HepG2 (cell line): ENCODE measurements around the gene GALR3. TPM values are rescaled to one million over a fixed set of nuclear protein-coding genes. Genes with fewer than 3 reads are reported as not detected.

Experiments
- DNMT3B ChIP-seq: conservative IDR thresholded peaks from 2 replicates; pipeline ENCODE4 v1.6.1; 2016; ENCODE audit warnings: missing biosample characterization, control low read depth
- KLF11 ChIP-seq: IDR thresholded peaks from 2 replicates; pipeline ENCODE4 v1.6.1; 2016; ENCODE audit warnings: missing compliant biosample characterization
- NFKB2 ChIP-seq: sonication (generic); formaldehyde crosslinking; IDR thresholded peaks from 2 replicates; pipeline ENCODE4 v1.4.0; 2020; ENCODE audit warnings: missing genetic modification reagents, borderline replicate concordance
- PHF20 ChIP-seq: sonication (generic); formaldehyde crosslinking; IDR thresholded peaks from 2 replicates; pipeline ENCODE4 v1.5.0; 2020; ENCODE audit warnings: mild to moderate bottlenecking, missing genetic modification reagents
- RBFOX2 ChIP-seq: fragments of 200-400 bp; formaldehyde crosslinking; IDR thresholded peaks from 2 replicates; pipeline ENCODE4 v1.6.1; 2017; ENCODE audit warnings: low read depth, mild to moderate bottlenecking, low read length
- SP1 ChIP-seq, 2 experiments: fragments of 450-650 bp in 1 of 2; sonication (generic) in 1 of 2; formaldehyde crosslinking in 1 of 2; IDR thresholded peaks; 2 replicates each; pipeline versions ENCODE4 v1.4.0 to v1.6.1; 2016 to 2020; ENCODE audit warnings: missing genetic modification reagents in 1 of 2
- SP140L ChIP-seq: sonication (generic); formaldehyde crosslinking; IDR thresholded peaks from 2 replicates; pipeline ENCODE4 v1.4.0; 2020; ENCODE audit warnings: missing genetic modification reagents, borderline replicate concordance
- SPEN ChIP-seq: sonication (generic); formaldehyde crosslinking; IDR thresholded peaks from 2 replicates; pipeline ENCODE4 v1.5.1; 2020; ENCODE audit warnings: low read depth, mild to moderate bottlenecking, missing genetic modification reagents
- THAP11 ChIP-seq: IDR thresholded peaks from 2 replicates; pipeline ENCODE4 v1.6.1; 2016; ENCODE audit warnings: missing biosample characterization, missing genetic modification reagents
- YEATS4 ChIP-seq: sonication (generic); formaldehyde crosslinking; IDR thresholded peaks from 2 replicates; pipeline ENCODE4 v1.4.0; 2020; ENCODE audit warnings: missing genetic modification reagents, borderline replicate concordance
- ZNF550 ChIP-seq: sonication (generic); formaldehyde crosslinking; IDR thresholded peaks from 2 replicates; pipeline ENCODE4 v1.4.0; 2020; ENCODE audit warnings: mild to moderate bottlenecking, missing genetic modification reagents, borderline replicate concordance
- polyA plus RNA-seq, 8 experiments: library from polyadenylated mRNA; depleted of rRNA in 3 of 8; stranded (reverse) in 7 of 8; unstranded in 1 of 8; fragments of >200 nt; fragmentation: Illumina TruSeq in 4 of 8; extraction: Trizol in 4 of 8; gene quantifications; 2 replicates each; pipeline versions ENCODE4 v1.2.1 to v1.2.3, GENCODE V29; 2011 to 2016; ENCODE audit warnings: low read depth in 4 of 8, missing spikeins in 1 of 8, mixed read lengths in 1 of 8; ENCODE audit not compliant: insufficient read depth in 1 of 8
- total RNA-seq, 5 experiments: library from RNA; depleted of rRNA; stranded (reverse); fragments of >200 nt; fragmentation: Illumina TruSeq; extraction: Trizol; gene quantifications; 2 replicates each; pipeline ENCODE4 v1.2.3, GENCODE V29; 2016; ENCODE audit warnings: low read depth in 1 of 5
- TF ChIP-seq, protein P1 (sequence below): sonication (generic); formaldehyde crosslinking; IDR thresholded peaks from 2 replicates; pipeline ENCODE4 v1.5.1; 2020; ENCODE audit warnings: mild to moderate bottlenecking, missing genetic modification reagents, borderline replicate concordance
- TF ChIP-seq, protein P2 (sequence below): sonication (generic); formaldehyde crosslinking; IDR thresholded peaks from 2 replicates; pipeline ENCODE4 v1.4.0; 2020; ENCODE audit warnings: missing genetic modification reagents
- TF ChIP-seq, protein P3 (sequence below): sonication (generic); formaldehyde crosslinking; IDR thresholded peaks from 2 replicates; pipeline ENCODE4 v1.9.0; 2022; ENCODE audit warnings: missing genetic modification reagents, mild to moderate bottlenecking, borderline replicate concordance

Gene GALR3
- total and polyA plus RNA-seq, 2 of the 13 experiments (the other 11 are each of a cell fraction or from before 2014, with no cell fraction given), result 0.13 TPM; not detected in 1

DNA sequence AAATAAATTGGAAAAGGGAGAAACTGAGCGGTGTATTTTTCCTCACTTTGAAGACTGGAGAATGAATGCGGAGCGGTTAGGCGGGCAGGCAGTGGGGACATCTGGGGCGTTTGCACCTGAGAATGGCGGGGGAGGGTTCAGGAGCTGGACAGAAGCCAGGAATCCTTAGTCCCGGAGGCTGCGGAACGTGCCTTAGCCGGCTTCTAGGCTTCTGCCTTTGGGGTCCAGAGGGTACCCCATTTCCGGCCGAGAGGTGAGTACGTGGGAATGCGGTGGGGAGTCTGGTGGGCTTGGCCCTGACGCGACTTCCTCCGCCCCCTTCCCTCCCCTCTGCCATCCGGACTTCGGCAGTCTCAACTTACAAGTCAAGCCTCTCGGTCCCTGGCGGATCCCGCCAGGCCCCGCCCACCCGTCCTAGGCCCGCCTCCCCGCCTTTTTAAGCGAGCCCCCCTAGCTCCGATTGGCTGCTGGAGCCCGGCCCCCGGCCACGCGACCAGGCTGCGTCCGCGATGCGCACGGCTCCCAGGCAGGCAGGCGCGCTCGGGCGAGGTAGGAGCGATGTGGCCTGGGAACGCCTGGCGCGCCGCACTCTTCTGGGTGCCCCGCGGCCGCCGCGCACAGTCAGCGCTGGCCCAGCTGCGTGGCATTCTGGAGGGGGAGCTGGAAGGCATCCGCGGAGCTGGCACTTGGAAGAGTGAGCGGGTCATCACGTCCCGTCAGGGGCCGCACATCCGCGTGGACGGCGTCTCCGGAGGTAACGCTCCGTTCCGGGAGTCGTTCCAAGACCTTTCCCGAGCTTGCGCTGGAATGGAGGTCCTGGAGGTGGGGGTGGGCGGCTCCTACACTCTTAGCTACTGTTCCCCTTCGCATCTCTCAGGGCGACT lies 15.5 kb upstream of the GALR3 start, which contains the start of gene GCAT (continued):
- 0 out of 2 replicates have a peak, but pooled peaks have one; percentile 62 for TF ChIP-seq DNMT3B (CRISPR knock-in tag)
- peak; percentile 65; the same call in 1 of the 2 replicates for TF ChIP-seq THAP11 (CRISPR knock-in tag)
- TF ChIP-seq, protein P1, sequence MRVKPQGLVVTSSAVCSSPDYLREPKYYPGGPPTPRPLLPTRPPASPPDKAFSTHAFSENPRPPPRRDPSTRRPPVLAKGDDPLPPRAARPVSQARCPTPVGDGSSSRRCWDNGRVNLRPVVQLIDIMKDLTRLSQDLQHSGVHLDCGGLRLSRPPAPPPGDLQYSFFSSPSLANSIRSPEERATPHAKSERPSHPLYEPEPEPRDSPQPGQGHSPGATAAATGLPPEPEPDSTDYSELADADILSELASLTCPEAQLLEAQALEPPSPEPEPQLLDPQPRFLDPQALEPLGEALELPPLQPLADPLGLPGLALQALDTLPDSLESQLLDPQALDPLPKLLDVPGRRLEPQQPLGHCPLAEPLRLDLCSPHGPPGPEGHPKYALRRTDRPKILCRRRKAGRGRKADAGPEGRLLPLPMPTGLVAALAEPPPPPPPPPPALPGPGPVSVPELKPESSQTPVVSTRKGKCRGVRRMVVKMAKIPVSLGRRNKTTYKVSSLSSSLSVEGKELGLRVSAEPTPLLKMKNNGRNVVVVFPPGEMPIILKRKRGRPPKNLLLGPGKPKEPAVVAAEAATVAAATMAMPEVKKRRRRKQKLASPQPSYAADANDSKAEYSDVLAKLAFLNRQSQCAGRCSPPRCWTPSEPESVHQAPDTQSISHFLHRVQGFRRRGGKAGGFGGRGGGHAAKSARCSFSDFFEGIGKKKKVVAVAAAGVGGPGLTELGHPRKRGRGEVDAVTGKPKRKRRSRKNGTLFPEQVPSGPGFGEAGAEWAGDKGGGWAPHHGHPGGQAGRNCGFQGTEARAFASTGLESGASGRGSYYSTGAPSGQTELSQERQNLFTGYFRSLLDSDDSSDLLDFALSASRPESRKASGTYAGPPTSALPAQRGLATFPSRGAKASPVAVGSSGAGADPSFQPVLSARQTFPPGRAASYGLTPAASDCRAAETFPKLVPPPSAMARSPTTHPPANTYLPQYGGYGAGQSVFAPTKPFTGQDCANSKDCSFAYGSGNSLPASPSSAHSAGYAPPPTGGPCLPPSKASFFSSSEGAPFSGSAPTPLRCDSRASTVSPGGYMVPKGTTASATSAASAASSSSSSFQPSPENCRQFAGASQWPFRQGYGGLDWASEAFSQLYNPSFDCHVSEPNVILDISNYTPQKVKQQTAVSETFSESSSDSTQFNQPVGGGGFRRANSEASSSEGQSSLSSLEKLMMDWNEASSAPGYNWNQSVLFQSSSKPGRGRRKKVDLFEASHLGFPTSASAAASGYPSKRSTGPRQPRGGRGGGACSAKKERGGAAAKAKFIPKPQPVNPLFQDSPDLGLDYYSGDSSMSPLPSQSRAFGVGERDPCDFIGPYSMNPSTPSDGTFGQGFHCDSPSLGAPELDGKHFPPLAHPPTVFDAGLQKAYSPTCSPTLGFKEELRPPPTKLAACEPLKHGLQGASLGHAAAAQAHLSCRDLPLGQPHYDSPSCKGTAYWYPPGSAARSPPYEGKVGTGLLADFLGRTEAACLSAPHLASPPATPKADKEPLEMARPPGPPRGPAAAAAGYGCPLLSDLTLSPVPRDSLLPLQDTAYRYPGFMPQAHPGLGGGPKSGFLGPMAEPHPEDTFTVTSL (CRISPR knock-in tag), result no peak
- peak; percentile 56 for TF ChIP-seq PHF20 (CRISPR knock-in tag)
- peak; percentile 71; the same call in 1 of the 2 replicates for TF ChIP-seq YEATS4 (CRISPR knock-in tag)
- peak; percentile 100 for TF ChIP-seq RBFOX2
- no peak for TF ChIP-seq ZNF550 (CRISPR knock-in tag)
- TF ChIP-seq SP140L (CRISPR knock-in tag), result 0 out of 2 replicates have a peak, but pooled peaks have one; percentile 59
- peak; percentile 72; the same call in 1 of the 2 replicates for TF ChIP-seq KLF11 (CRISPR knock-in tag)
- TF ChIP-seq NFKB2 (CRISPR knock-in tag), result peak; percentile 48; the same call in 1 of the 2 replicates
- TF ChIP-seq, protein P2, sequence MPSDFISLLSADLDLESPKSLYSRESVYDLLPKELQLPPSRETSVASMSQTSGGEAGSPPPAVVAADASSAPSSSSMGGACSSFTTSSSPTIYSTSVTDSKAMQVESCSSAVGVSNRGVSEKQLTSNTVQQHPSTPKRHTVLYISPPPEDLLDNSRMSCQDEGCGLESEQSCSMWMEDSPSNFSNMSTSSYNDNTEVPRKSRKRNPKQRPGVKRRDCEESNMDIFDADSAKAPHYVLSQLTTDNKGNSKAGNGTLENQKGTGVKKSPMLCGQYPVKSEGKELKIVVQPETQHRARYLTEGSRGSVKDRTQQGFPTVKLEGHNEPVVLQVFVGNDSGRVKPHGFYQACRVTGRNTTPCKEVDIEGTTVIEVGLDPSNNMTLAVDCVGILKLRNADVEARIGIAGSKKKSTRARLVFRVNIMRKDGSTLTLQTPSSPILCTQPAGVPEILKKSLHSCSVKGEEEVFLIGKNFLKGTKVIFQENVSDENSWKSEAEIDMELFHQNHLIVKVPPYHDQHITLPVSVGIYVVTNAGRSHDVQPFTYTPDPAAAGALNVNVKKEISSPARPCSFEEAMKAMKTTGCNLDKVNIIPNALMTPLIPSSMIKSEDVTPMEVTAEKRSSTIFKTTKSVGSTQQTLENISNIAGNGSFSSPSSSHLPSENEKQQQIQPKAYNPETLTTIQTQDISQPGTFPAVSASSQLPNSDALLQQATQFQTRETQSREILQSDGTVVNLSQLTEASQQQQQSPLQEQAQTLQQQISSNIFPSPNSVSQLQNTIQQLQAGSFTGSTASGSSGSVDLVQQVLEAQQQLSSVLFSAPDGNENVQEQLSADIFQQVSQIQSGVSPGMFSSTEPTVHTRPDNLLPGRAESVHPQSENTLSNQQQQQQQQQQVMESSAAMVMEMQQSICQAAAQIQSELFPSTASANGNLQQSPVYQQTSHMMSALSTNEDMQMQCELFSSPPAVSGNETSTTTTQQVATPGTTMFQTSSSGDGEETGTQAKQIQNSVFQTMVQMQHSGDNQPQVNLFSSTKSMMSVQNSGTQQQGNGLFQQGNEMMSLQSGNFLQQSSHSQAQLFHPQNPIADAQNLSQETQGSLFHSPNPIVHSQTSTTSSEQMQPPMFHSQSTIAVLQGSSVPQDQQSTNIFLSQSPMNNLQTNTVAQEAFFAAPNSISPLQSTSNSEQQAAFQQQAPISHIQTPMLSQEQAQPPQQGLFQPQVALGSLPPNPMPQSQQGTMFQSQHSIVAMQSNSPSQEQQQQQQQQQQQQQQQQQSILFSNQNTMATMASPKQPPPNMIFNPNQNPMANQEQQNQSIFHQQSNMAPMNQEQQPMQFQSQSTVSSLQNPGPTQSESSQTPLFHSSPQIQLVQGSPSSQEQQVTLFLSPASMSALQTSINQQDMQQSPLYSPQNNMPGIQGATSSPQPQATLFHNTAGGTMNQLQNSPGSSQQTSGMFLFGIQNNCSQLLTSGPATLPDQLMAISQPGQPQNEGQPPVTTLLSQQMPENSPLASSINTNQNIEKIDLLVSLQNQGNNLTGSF (CRISPR knock-in tag), result 0 out of 2 replicates have a peak, but pooled peaks have one; percentile 47
- no peak for TF ChIP-seq SP1 (IDR thresholded peaks at IDR 0.05)
- TF ChIP-seq SP1 (CRISPR knock-in tag; IDR thresholded peaks at IDR 0.05), result peak; percentile 59; the same call in 1 of the 2 replicates
- TF ChIP-seq SPEN, result peak; percentile 82; the same call in 1 of the 2 replicates
- TF ChIP-seq, protein P3, sequence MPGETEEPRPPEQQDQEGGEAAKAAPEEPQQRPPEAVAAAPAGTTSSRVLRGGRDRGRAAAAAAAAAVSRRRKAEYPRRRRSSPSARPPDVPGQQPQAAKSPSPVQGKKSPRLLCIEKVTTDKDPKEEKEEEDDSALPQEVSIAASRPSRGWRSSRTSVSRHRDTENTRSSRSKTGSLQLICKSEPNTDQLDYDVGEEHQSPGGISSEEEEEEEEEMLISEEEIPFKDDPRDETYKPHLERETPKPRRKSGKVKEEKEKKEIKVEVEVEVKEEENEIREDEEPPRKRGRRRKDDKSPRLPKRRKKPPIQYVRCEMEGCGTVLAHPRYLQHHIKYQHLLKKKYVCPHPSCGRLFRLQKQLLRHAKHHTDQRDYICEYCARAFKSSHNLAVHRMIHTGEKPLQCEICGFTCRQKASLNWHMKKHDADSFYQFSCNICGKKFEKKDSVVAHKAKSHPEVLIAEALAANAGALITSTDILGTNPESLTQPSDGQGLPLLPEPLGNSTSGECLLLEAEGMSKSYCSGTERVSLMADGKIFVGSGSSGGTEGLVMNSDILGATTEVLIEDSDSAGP (CRISPR knock-in tag), result peak; percentile 87
